Body of pancreas (tissue), 4 donors: ENCODE data around the gene ENTR1. TPM values are rescaled to one million over a fixed set of nuclear protein-coding genes. Genes with fewer than 3 reads are reported as not detected.
"Not testable (repeated sequence)": the region's sequence is repeated elsewhere in the genome, so short reads cannot be mapped to it uniquely, and the experiment has no call there.

Experiments used
- ATAC-seq: fragments of 150-250 bp; one replicate; pipeline ENCODE4 v1.9.1; 2016
- DNase-seq, 4 donors: peaks; one replicate each; pipeline ENCODE4 v3.0.0-alpha.2; 2019
- H3K27ac ChIP-seq, 4 donors: fragments of 200-600 bp; sonication (generic); 1 replicate in 3 of 4; 2 replicates in 1 of 4; pipeline versions ENCODE4 v1.5.1 to v1.6.1; 2016 to 2019; ENCODE audit warnings: mild to moderate bottlenecking in 1 of 4, mixed read lengths in 1 of 4, moderate library complexity in 1 of 4
- H3K27me3 ChIP-seq, 2 donors: fragments of 200-600 bp; sonication (generic); one replicate each; pipeline ENCODE4 v1.6.0; 2016; ENCODE audit warnings: mild to moderate bottlenecking in 1 of 2
- H3K36me3 ChIP-seq, 2 donors: fragments of 200-600 bp; sonication (generic); replicated peaks in 1 of 2; 2 replicates each; pipeline ENCODE4 v1.5.1; 2016; ENCODE audit warnings: low read depth in 2 of 2; ENCODE audit not compliant: insufficient read depth in 1 of 2
- H3K4me1 ChIP-seq: fragments of 200-600 bp; sonication (generic); one replicate; pipeline ENCODE4 v1.6.0; 2016
- H3K4me3 ChIP-seq, 2 donors: fragments of 200-600 bp; sonication (generic); 1 replicate in 1 of 2; 2 replicates in 1 of 2; pipeline ENCODE4 v1.5.1; 2016 to 2019
- H3K9me3 ChIP-seq, 3 donors: fragments of 200-600 bp; sonication (generic); 1 replicate in 2 of 3; 2 replicates in 1 of 3; pipeline ENCODE4 v1.5.1; 2016
- CTCF ChIP-seq, 7 experiments: fragments of 450-650 bp in 4 of 7; fragments of 200-600 bp in 3 of 7; sonication (generic) in 3 of 7; IDR thresholded peaks; one replicate each; pipeline ENCODE4 v1.5.1; 2016 to 2019; ENCODE audit warnings: antibody characterized with exemption in 7 of 7
- POLR2A ChIP-seq, 3 donors: fragments of 450-650 bp; IDR thresholded peaks; one replicate each; pipeline ENCODE4 v1.6.1; 2016; ENCODE audit warnings: antibody characterized with exemption in 3 of 3, mild to moderate bottlenecking in 2 of 3
- WGBS, 2 donors: methylation state at CpG; one replicate each; pipeline ENCODE4 v1.1.5; 2017; 5-methylcytosine and 5-hydroxymethylcytosine counted together
- intact Hi-C: fragments of 100-400 bp; cut with DNase I; formaldehyde crosslinking; loops from one replicate; pipeline ENCODE4 v1.15.1; 2023
- total RNA-seq, 2 donors: library from RNA; depleted of rRNA; stranded (reverse); fragments of >200 nt; gene quantifications; one replicate each; pipeline ENCODE4 v1.1.0, GENCODE V29; 2016

Gene ENTR1
- total RNA-seq, 2 donors from 2014 or later = 20.2 to 71.5 TPM

DNA sequence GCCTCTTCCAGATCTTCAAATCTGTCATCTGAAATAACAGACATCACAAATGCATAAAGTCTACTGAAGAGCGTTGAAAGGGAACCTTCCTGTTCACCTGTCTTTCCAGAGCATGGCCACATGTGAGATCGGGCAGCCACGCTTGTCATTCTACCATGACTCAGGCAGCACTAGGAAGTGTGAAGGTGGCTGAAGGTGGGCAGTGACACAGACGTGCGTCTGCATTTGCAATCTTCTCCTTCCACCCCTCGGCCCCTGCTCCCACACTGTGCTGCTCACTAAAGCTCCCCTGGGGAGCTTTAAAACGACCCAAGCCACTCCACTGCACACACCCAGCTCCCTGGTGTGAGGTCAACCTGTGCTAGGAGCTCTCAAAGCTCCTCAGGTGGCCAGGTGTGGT is 2.5 kb downstream of the ENTR1 start:
- no peak overlapping the region for H3K27ac ChIP-seq
- 87% methylated on average over 7 of the region's 7 CpGs for WGBS, 2 donors
- ATAC-seq = no peak
- peaks cover 27% of the 10 kb centered on the region for H3K4me1 ChIP-seq
- TF ChIP-seq CTCF (IDR thresholded peaks at IDR 0.05) (no peak), POLR2A (IDR thresholded peaks at IDR 0.05) (no peak)
- H3K9me3 ChIP-seq = no peaks in the 10 kb centered on the region
- DNase-seq = no peak
- peaks cover 0 to 7% of the 10 kb centered on the region in 2 donors for H3K36me3 ChIP-seq
- intact Hi-C loops = no loop called here
- no peaks in the 10 kb centered on the region for H3K27me3 ChIP-seq
- H3K4me3 ChIP-seq = no peak overlapping the region

GRCh38 chr9:136407061-136407460 is 3.4 kb downstream of the ENTR1 start:
- peaks cover 27% of the 10 kb centered on the region for H3K4me1 ChIP-seq
- H3K36me3 ChIP-seq, H3K4me3 ChIP-seq, H3K27me3 ChIP-seq, H3K9me3 ChIP-seq, ATAC-seq, DNase-seq, H3K27ac ChIP-seq, intact Hi-C loops: not testable (repeated sequence)
- 90 to 92% methylated on average over 27 to 28 of the region's 28 CpGs for WGBS, 2 donors

DNA sequence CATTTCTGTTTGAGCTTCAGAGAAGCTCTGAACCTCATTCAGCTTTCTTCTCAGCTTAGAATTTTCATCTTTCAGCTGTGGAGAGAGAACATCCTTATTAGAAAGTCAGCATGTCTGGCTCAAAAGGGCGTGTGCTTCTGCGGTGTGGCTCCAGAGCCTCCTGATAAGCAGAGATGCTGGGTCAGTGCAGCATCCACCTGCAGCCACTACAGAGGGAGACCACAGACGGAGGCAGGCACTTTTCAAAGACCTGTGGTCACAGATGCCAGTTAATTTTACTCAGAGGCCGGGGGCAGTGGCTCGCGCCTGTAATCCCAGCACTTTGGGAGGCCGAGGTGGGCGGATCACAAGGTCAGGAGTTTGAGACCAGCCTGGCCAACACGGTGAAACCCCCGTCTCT is 4.5 kb downstream of the ENTR1 start:
- H3K27me3 ChIP-seq, DNase-seq, H3K4me3 ChIP-seq, H3K27ac ChIP-seq, ATAC-seq, intact Hi-C loops, H3K9me3 ChIP-seq, H3K36me3 ChIP-seq: not testable (repeated sequence)
- H3K4me1 ChIP-seq = peaks cover 15% of the 10 kb centered on the region
- 91 to 93% methylated on average over 9 to 10 of the region's 10 CpGs for WGBS, 2 donors

DNA sequence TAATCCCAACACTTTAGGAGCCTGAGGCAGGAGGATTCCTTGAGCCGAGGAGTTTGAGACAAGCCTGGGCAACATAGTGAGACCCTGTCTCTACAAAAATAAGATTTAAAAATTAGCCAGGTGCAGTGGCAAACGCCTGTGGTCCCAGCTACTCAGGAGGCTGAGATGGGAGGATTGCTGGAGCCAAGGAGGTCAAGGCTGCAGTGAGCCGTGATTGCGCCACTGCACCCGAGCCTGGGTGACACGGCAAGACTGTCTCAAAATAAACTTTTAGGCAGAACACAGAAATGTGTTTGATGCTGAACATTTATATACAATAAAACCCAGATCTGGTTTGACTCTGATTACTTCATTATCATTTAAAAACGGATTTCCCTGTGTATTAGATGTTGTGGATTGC is 4.9 kb downstream of the ENTR1 start:
- WGBS, 2 donors = 80 to 81% methylated on average over 7 of the region's 7 CpGs
- Histone ChIP-seq H3K4me1 (peaks cover 18% of the 10 kb centered on the region), H3K9me3 (no peaks in the 10 kb centered on the region), H3K4me3 (no peak overlapping the region), H3K36me3 (peaks cover 0 to 7% of the 10 kb centered on the region in 2 donors), H3K27ac (no peak overlapping the region), H3K27me3 (no peaks in the 10 kb centered on the region)
- intact Hi-C loops = no loop called here
- TF ChIP-seq CTCF (IDR thresholded peaks at IDR 0.05) = no peak
- no peak for TF ChIP-seq POLR2A (IDR thresholded peaks at IDR 0.05)
- DNase-seq (no peak), ATAC-seq (no peak)

GRCh38 chr9:136404801-136405136 is 5.6 kb downstream of the ENTR1 start:
- Histone ChIP-seq H3K27ac (no peak overlapping the region), H3K36me3 (peaks cover 0 to 7% of the 10 kb centered on the region in 2 donors), H3K27me3 (no peaks in the 10 kb centered on the region), H3K4me1 (peaks cover 19% of the 10 kb centered on the region), H3K4me3 (no peak overlapping the region), H3K9me3 (no peaks in the 10 kb centered on the region)
- ATAC-seq (no peak), DNase-seq (no peak)
- intact Hi-C loops = loop anchor here (5.0 kb wide), 2 partner anchors 67 to 87 kb away; no protein-coding TSS in a partner anchor
- TF ChIP-seq POLR2A (IDR thresholded peaks at IDR 0.05) (no peak), CTCF (IDR thresholded peaks at IDR 0.05) (no peak)
- WGBS, 2 donors = 81 to 85% methylated on average over 14 of the region's 14 CpGs
